ENCODE measurements around the gene TPCN1. TPM values are rescaled to one million over a fixed set of nuclear protein-coding genes. Genes with fewer than 3 reads are reported as not detected.

Gene TPCN1
- total and polyA plus RNA-seq, 2 of the 13 experiments (the other 11 are each of a cell fraction or from before 2014, with no cell fraction given): 8.0 to 26.8 TPM

- TF ChIP-seq RBM39 (IDR thresholded peaks at IDR 0.05; ENCODE audit: low read depth, low read length, poor library complexity, severe bottlenecking) (no peak), SIN3B (IDR thresholded peaks at IDR 0.05; ENCODE audit: low read length) (no peak), TEAD2 (CRISPR knock-in tag; IDR thresholded peaks at IDR 0.05) (no peak), ZNF709 (CRISPR knock-in tag; IDR thresholded peaks at IDR 0.05) (no peak), GATAD2A (CRISPR knock-in tag; IDR thresholded peaks at IDR 0.05) (no peak), DNMT1 (CRISPR knock-in tag; IDR thresholded peaks at IDR 0.05) (0 out of 2 replicates have a peak, but pooled peaks have one; percentile 65), PTBP1 (IDR thresholded peaks at IDR 0.05; ENCODE audit: low read depth, low read length, poor library complexity, severe bottlenecking) (no peak), PRMT3 (CRISPR knock-in tag; IDR thresholded peaks at IDR 0.05; ENCODE audit: borderline replicate concordance, low read depth) (no peak), MED13 (CRISPR knock-in tag; IDR thresholded peaks at IDR 0.05) (no peak), ZFYVE20 (CRISPR knock-in tag; IDR thresholded peaks at IDR 0.05; ENCODE audit: borderline replicate concordance, low read depth) (0 out of 2 replicates have a peak, but pooled peaks have one; percentile 50), ZNF431 (CRISPR knock-in tag; IDR thresholded peaks at IDR 0.05; ENCODE audit: borderline replicate concordance, low read depth) (0 out of 2 replicates have a peak, but pooled peaks have one; percentile 44), ZZZ3 (CRISPR knock-in tag; IDR thresholded peaks at IDR 0.05; ENCODE audit: borderline replicate concordance) (no peak), CREM (IDR thresholded peaks at IDR 0.05) (no peak), CREM (CRISPR knock-in tag; IDR thresholded peaks at IDR 0.05) (no peak), TSC22D2 (CRISPR knock-in tag; IDR thresholded peaks at IDR 0.05; ENCODE audit: borderline replicate concordance) (no peak), SNAI1 (CRISPR knock-in tag; IDR thresholded peaks at IDR 0.05; ENCODE audit: borderline replicate concordance) (no peak), HNRNPL (IDR thresholded peaks at IDR 0.05; ENCODE audit: low read depth, low read length) (no peak), REST (IDR thresholded peaks at IDR 0.05; ENCODE audit: borderline replicate concordance in 1 of 2, low read depth in 1 of 2, low read length in 2 of 2) (0 out of 4 replicates have a peak, but pooled peaks of 1 of the 2 experiments have one; percentile 40)
- TF ChIP-seq, protein P1, sequence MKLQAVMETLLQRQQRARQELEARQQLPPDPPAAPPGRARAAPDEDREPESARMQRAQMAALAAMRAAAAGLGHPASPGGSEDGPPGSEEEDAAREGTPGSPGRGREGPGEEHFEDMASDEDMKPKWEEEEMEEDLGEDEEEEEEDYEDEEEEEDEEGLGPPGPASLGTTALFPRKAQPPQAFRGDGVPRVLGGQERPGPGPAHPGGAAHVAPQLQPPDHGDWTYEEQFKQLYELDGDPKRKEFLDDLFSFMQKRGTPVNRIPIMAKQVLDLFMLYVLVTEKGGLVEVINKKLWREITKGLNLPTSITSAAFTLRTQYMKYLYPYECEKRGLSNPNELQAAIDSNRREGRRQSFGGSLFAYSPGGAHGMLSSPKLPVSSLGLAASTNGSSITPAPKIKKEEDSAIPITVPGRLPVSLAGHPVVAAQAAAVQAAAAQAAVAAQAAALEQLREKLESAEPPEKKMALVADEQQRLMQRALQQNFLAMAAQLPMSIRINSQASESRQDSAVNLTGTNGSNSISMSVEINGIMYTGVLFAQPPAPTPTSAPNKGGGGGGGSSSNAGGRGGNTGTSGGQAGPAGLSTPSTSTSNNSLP (IDR thresholded peaks at IDR 0.05; ENCODE audit: low read depth, low read length): no peak
- TF ChIP-seq, protein P2, sequence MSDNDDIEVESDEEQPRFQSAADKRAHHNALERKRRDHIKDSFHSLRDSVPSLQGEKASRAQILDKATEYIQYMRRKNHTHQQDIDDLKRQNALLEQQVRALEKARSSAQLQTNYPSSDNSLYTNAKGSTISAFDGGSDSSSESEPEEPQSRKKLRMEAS (IDR thresholded peaks at IDR 0.05): peak; percentile 86
- TF ChIP-seq, protein P3, sequence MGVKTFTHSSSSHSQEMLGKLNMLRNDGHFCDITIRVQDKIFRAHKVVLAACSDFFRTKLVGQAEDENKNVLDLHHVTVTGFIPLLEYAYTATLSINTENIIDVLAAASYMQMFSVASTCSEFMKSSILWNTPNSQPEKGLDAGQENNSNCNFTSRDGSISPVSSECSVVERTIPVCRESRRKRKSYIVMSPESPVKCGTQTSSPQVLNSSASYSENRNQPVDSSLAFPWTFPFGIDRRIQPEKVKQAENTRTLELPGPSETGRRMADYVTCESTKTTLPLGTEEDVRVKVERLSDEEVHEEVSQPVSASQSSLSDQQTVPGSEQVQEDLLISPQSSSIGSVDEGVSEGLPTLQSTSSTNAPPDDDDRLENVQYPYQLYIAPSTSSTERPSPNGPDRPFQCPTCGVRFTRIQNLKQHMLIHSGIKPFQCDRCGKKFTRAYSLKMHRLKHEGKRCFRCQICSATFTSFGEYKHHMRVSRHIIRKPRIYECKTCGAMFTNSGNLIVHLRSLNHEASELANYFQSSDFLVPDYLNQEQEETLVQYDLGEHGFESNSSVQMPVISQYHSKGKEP (CRISPR knock-in tag; IDR thresholded peaks at IDR 0.05): no peak
Measured at GRCh38 chr12:113334786-113335539, 113.7 kb downstream of the TPCN1 start, which contains the start of gene SLC8B1 (continued).
